HEK293T (cell line): ENCODE results near the gene KAT2A.

Experiments used
- CTCF ChIA-PET: fragments of 350-600 bp; formaldehyde crosslinking; extraction: SDS; loops from one replicate; lab custom pipeline; 2021; ENCODE audit warnings: antibody characterized with exemption, inconsistent platforms; lab: Yijun Ruan, JAX
- POLR2A ChIA-PET: fragments of 350-600 bp; formaldehyde crosslinking; extraction: SDS; loops from one replicate; lab custom pipeline; 2020; ENCODE audit warnings: antibody characterized with exemption, inconsistent platforms; lab: Yijun Ruan, JAX
- DNase-seq: peaks from one replicate; pipeline ENCODE4 v3.0.0; 2012; ENCODE audit warnings: mixed read lengths; ENCODE audit errors: extremely low spot score
- ARNT ChIP-seq: fragments of 450-650 bp; IDR thresholded peaks from 2 replicates; pipeline ENCODE4 v1.6.1; 2017; ENCODE audit warnings: mild to moderate bottlenecking
- BHLHE40 ChIP-seq: fragments of 450-650 bp; IDR thresholded peaks from 2 replicates; pipeline ENCODE4 v1.6.1; 2016; ENCODE audit warnings: mild to moderate bottlenecking, moderate library complexity, borderline replicate concordance
- CTBP1 ChIP-seq: fragments of 450-650 bp; IDR thresholded peaks from 2 replicates; pipeline ENCODE4 v1.6.1; 2016; ENCODE audit warnings: borderline replicate concordance
- ELF4 ChIP-seq: fragments of 450-650 bp; IDR thresholded peaks from 2 replicates; pipeline ENCODE4 v1.6.1; 2017; ENCODE audit warnings: antibody characterized with exemption
- FOXA1 ChIP-seq: fragments of 450-650 bp; IDR thresholded peaks from 2 replicates; pipeline ENCODE4 v1.6.1; 2016; ENCODE audit warnings: mild to moderate bottlenecking
- FOXK2 ChIP-seq: fragments of 450-650 bp; IDR thresholded peaks from 2 replicates; pipeline ENCODE4 v1.6.1; 2016; ENCODE audit warnings: mild to moderate bottlenecking
- FOXM1 ChIP-seq: fragments of 450-650 bp; IDR thresholded peaks from 2 replicates; pipeline ENCODE4 v1.6.1; 2017; ENCODE audit warnings: mild to moderate bottlenecking, borderline replicate concordance
- HDGF ChIP-seq: fragments of 450-650 bp; IDR thresholded peaks from 2 replicates; pipeline ENCODE4 v1.6.1; 2017; ENCODE audit warnings: antibody characterized with exemption, borderline replicate concordance
- L3MBTL2 ChIP-seq: fragments of 450-650 bp; conservative IDR thresholded peaks from 2 replicates; pipeline ENCODE4 v1.6.1; 2016; ENCODE audit warnings: mild to moderate bottlenecking
- LEF1 ChIP-seq: fragments of 450-650 bp; IDR thresholded peaks from 2 replicates; pipeline ENCODE4 v1.6.1; 2017; ENCODE audit warnings: mild to moderate bottlenecking, borderline replicate concordance
- NFRKB ChIP-seq: fragments of 450-650 bp; IDR thresholded peaks from 2 replicates; pipeline ENCODE4 v1.6.1; 2016; ENCODE audit warnings: mild to moderate bottlenecking, moderate library complexity
- SP1 ChIP-seq: fragments of 450-650 bp; IDR thresholded peaks from 2 replicates; pipeline ENCODE4 v1.6.1; 2017
- SUZ12 ChIP-seq: fragments of 450-650 bp; IDR thresholded peaks from 2 replicates; pipeline ENCODE4 v1.6.1; 2016; ENCODE audit warnings: mild to moderate bottlenecking
- TARDBP ChIP-seq: fragments of 450-650 bp; IDR thresholded peaks from 2 replicates; pipeline ENCODE4 v1.6.1; 2016
- ZNF384 ChIP-seq: fragments of 450-650 bp; IDR thresholded peaks from 2 replicates; pipeline ENCODE4 v1.6.1; 2016
- TF ChIP-seq, protein P1 (sequence below): fragments of 450-650 bp; IDR thresholded peaks from 2 replicates; pipeline ENCODE4 v1.6.1; 2016

KAT2A gene

DNA sequence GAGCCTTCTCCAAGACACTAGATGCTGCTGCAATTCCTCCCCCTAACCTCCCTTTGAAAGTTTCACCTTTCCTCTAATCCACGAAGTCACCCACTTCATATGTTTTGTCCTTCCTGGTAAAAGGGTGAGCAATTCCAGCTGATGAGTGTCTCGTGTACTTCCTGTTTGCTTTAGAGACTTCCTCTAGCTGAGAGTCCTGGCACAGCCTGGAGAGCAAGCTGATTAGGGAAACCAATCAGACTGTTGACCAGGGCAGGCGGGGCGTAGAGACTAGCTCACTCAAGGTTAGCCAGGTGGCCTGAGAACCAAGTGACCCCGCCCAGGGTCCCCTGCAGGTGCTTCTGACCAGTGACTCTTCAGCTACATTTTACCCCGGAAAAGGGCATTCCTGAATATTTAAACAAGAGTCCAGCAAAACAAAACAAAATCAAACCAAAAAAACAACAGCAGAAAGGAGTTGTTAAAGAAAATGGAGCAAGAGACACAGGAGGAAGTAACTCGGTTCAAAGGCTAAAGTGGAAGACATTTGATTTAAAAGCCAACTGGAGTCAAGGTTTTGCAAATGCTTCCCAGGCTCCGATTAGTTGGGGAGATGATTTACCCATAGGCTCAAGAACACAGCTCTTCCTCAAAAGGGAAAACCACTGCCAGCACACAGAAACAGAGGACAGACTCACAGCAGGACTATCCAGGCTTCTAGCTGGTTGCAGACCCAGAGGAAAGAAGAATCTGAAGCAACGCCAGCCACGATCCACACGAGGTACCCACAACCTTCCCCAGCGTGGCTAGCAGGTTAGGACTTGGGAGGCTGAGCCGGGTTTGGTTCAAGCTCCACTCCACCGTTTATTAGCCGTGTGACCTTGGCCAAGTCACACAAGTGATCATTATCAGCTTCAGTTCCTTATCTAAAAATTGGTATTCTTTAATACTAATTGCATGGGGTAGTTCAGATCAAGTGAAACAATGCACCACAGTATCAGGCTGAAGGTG is 14.8 kb upstream of the KAT2A start:
- DNase-seq: no peak
- CTCF ChIA-PET: interaction anchor here (0.6 kb wide), 1 partner anchor 1997 kb away, joined by 3 read pairs; no protein-coding TSS in a partner anchor
- POLR2A ChIA-PET: interaction anchor here (1.1 to 2.7 kb wide), 3 partner anchors 15 to 119 kb away, joined by 3 to 15 read pairs (median 5); partner anchors contain the start of genes DNAJC7 and KAT2A
- no peak for TF ChIP-seq FOXA1
- TF ChIP-seq, protein P1, sequence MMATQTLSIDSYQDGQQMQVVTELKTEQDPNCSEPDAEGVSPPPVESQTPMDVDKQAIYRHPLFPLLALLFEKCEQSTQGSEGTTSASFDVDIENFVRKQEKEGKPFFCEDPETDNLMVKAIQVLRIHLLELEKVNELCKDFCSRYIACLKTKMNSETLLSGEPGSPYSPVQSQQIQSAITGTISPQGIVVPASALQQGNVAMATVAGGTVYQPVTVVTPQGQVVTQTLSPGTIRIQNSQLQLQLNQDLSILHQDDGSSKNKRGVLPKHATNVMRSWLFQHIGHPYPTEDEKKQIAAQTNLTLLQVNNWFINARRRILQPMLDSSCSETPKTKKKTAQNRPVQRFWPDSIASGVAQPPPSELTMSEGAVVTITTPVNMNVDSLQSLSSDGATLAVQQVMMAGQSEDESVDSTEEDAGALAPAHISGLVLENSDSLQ: no peak

DNA sequence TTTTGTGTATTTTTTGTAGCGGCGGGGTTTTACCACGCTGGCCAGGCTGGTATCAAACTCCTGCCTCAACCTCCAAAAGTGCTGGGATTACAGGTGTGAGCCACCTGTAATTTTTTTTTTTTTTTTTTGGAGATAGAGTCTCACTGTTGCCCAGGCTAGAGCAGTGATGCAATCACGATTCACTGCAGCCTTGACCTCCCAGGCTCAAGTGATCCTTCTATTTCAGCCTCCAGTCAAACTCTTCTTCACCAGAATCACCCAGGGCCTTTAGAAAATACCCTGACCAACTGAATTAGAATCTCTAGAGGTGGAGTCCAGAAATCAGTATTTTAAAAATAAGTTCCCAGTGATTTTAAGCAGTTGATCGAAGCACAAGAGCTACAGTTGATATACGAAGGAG is 14.0 kb upstream of the KAT2A start:
- no peak for DNase-seq
- TF ChIP-seq ARNT (no peak), FOXA1 (no peak), CTBP1 (no peak), ZNF384 (no peak), BHLHE40 (no peak)
- CTCF ChIA-PET: interaction anchor here (0.6 kb wide), 1 partner anchor 175 kb away, joined by 5 read pairs; no protein-coding TSS in a partner anchor
- POLR2A ChIA-PET: interaction anchor here (1.3 to 2.7 kb wide), 2 partner anchors 14 to 118 kb away, joined by 5 to 15 read pairs; partner anchors contain the start of genes DNAJC7 and KAT2A

DNA sequence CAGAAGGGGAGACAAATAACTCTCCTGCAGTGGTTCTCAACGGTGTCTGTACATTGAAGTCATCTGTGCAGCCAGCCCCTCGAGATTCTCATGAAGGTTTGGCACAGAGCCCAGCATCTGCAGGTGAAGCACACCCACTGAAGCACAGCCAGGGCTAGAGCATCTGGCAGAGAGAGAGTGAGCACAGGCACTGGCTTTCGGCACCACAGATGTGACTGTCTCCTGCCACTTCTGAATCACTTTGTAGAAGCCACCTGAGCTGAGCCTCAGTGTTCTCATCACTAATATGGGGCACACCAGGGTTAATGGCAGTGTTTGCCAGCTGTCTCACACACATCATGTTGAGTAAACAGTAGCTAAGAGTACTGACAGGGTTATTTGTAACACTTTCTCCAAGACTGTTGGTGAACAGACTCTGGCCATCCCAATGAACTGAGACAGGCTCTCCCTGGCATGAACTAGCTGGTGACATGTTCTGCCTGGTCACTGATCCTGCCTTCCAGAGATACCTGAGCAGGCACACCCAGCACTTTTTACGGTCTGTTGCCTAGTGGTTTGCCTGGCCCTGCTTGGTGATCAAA is 12.4 kb upstream of the KAT2A start:
- no peak for DNase-seq
- no peak for TF ChIP-seq FOXK2
- TF ChIP-seq ARNT: no peak
- no peak for TF ChIP-seq LEF1
- TF ChIP-seq TARDBP: no peak
- no peak for TF ChIP-seq HDGF
- no peak for TF ChIP-seq BHLHE40
- TF ChIP-seq ELF4: no peak
- no peak for TF ChIP-seq FOXM1
- no peak for TF ChIP-seq ZNF384
- no peak for TF ChIP-seq SP1
- TF ChIP-seq FOXA1: no peak
- no peak for TF ChIP-seq SUZ12
- TF ChIP-seq NFRKB: no peak
- TF ChIP-seq, protein P1: no peak
- TF ChIP-seq CTBP1: no peak

DNA sequence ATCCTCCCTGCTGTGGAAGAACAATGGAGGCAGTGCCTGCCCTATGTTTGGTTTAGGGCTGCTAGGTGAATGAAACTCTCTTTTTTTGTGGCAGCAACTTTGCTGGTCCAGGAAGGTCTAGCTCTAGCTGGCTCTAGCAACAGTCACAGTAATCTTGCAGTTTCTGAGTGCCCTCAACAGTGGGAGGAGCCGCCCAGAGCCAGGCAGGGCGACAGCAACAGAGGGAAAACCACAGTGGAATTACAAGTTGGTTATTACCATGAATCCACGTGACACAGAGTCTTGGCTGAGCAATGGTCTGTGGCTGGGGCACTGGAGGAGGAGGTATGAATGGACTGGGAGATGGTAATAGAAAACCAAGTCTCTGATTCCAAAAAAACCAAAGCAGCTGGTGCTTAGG is 11.8 kb upstream of the KAT2A start:
- ChIA-PET CTCF (no interaction called here), POLR2A (no interaction called here)
- no peak for TF ChIP-seq CTBP1
- no peak for TF ChIP-seq L3MBTL2
- TF ChIP-seq ARNT: no peak
- TF ChIP-seq TARDBP: no peak
- no peak for TF ChIP-seq FOXA1
- TF ChIP-seq LEF1: no peak
- no peak for TF ChIP-seq ELF4
- no peak for DNase-seq

More for the DNA sequence above, 12.4 kb upstream of the KAT2A start:
- ChIA-PET POLR2A (interaction anchor here (1.1 to 2.7 kb wide), 3 partner anchors 13 to 203 kb away, joined by 3 to 15 read pairs (median 3); partner anchors contain the start of genes CNP, KAT2A and ODAD4), CTCF (no interaction called here)

DNA sequence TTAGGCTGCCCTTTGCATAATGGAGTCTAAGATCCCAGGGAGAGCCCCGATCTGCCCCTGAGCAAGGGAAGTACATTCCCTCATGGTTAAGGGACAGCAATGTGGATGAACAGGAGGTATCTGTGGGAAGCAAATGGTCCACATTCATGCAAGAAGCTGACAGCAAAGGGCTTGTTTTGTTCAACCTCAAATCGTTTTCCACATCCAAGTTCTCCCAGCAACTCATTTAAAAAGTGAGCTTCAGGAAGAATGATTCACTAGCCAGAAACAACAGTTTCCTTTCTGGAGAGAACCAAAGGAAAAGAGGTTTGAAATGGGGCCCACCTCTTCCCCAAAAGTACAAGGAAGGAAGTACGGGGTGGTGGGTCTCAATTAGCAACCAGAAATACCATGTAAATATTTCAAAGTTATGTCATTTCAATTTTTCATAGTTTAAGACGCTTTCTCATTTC is 10.8 kb upstream of the KAT2A start:
- POLR2A ChIA-PET: interaction anchor here (3.9 kb wide), 1 partner anchor 11 kb away, joined by 25 read pairs; the partner anchor contains the start of gene KAT2A
- no peak for TF ChIP-seq FOXA1
- TF ChIP-seq FOXM1: no peak
- no peak for TF ChIP-seq BHLHE40
- no peak for TF ChIP-seq LEF1
- TF ChIP-seq ZNF384: no peak
- TF ChIP-seq, protein P1: no peak
- no peak for TF ChIP-seq SUZ12
- TF ChIP-seq L3MBTL2: no peak
- TF ChIP-seq FOXK2: no peak
- TF ChIP-seq CTBP1: no peak
- TF ChIP-seq TARDBP: no peak
- no peak for TF ChIP-seq NFRKB
- no peak for TF ChIP-seq ELF4
- no peak for TF ChIP-seq HDGF
- no peak for TF ChIP-seq ARNT
- no peak for TF ChIP-seq SP1

DNA sequence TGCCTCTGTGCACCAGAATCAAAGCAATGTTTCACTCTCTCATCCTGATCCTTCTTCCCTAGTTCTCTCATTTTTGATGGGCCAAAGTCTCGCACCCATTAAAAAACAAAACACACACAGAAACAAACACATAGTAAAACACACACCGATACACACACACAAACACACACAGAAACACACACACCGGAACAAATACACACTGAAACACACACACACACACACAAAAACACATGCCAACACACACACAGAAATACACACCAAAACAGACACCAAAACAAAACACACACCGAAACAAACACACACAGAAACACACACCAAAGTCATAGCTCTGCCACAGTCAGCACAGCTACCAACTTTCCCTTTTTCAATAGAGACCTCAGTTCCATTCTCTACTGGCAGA is 10.1 kb upstream of the KAT2A start:
- ChIA-PET CTCF (no interaction called here), POLR2A (interaction anchor here (3.9 kb wide), 1 partner anchor 10 kb away, joined by 25 read pairs; the partner anchor contains the start of gene KAT2A)
- no peak for DNase-seq
- no peak for TF ChIP-seq BHLHE40
- TF ChIP-seq SUZ12: no peak
- TF ChIP-seq FOXM1: no peak
- TF ChIP-seq ARNT: no peak
- TF ChIP-seq SP1: no peak
- no peak for TF ChIP-seq CTBP1
- TF ChIP-seq TARDBP: no peak
- no peak for TF ChIP-seq ELF4
- no peak for TF ChIP-seq FOXK2
- TF ChIP-seq, protein P1: no peak
- TF ChIP-seq NFRKB: no peak
- TF ChIP-seq L3MBTL2: no peak
- no peak for TF ChIP-seq LEF1
- no peak for TF ChIP-seq ZNF384
- TF ChIP-seq FOXA1: no peak

More for the DNA sequence above, 10.8 kb upstream of the KAT2A start:
- no peak for DNase-seq
- CTCF ChIA-PET: no interaction called here
